ENCODE measurements around the gene AK8.

The AK8 gene

GRCh38 chr9:132769906-132770769 lies 107.9 kb downstream of the AK8 start:
- peak; percentile 21 to 40 (median 24) for DNase-seq

- DNase-seq, result peak; percentile 23 to 40 (median 30)
These were observed 108.9 kb downstream of the AK8 start for GRCh38 chr9:132768932-132769905.

- no peak for DNase-seq
These were observed 114.5 kb downstream of the AK8 start for GRCh38 chr9:132763574-132763973.

GRCh38 chr9:132762896-132763295 lies 115.2 kb downstream of the AK8 start:
- no peak for DNase-seq

GRCh38 chr9:132761602-132762001 lies 116.5 kb downstream of the AK8 start:
- DNase-seq, result no peak

GRCh38 chr9:132760057-132760456 lies 118.0 kb downstream of the AK8 start:
- DNase-seq, result no peak

GRCh38 chr9:132757016-132757415 lies 121.1 kb downstream of the AK8 start:
- DNase-seq, result no peak

GRCh38 chr9:132756214-132756845 lies 121.8 kb downstream of the AK8 start:
- no peak for DNase-seq

- no peak for DNase-seq
These were observed 123.0 kb downstream of the AK8 start for GRCh38 chr9:132755096-132755495.

- no peak for DNase-seq
These were observed 123.8 kb downstream of the AK8 start for GRCh38 chr9:132754236-132754635.

- no peak for DNase-seq
These were observed 124.5 kb downstream of the AK8 start for GRCh38 chr9:132753593-132753880.

GRCh38 chr9:132752877-132753592 lies 125.0 kb downstream of the AK8 start:
- DNase-seq, result no peak

GRCh38 chr9:132750668-132751067 lies 127.4 kb downstream of the AK8 start:
- DNase-seq, result no peak

- DNase-seq, result no peak
These were observed 128.8 kb downstream of the AK8 start for GRCh38 chr9:132749306-132749705.

GRCh38 chr9:132748450-132748849 lies 129.6 kb downstream of the AK8 start:
- no peak for DNase-seq

- no peak for DNase-seq
These were observed 132.1 kb downstream of the AK8 start for GRCh38 chr9:132745756-132746709.

- DNase-seq, result no peak
These were observed 133.0 kb downstream of the AK8 start for GRCh38 chr9:132744881-132745755.

GRCh38 chr9:132743931-132744479 lies 134.1 kb downstream of the AK8 start:
- no peak for DNase-seq

- no peak for DNase-seq
These were observed 135.2 kb downstream of the AK8 start for GRCh38 chr9:132742821-132743311.

All from activated CD4-positive, CD25-positive, alpha-beta regulatory T cell (primary cell).